NCI-H187 (cell line): Measurements from ENCODE around the gene TXNRD2.

Experiments used
- DNase-seq, 2 experiments: peaks; one replicate each; lab custom pipeline; 2025; lab: John Stamatoyannopoulos, UW

TXNRD2 gene

DNA sequence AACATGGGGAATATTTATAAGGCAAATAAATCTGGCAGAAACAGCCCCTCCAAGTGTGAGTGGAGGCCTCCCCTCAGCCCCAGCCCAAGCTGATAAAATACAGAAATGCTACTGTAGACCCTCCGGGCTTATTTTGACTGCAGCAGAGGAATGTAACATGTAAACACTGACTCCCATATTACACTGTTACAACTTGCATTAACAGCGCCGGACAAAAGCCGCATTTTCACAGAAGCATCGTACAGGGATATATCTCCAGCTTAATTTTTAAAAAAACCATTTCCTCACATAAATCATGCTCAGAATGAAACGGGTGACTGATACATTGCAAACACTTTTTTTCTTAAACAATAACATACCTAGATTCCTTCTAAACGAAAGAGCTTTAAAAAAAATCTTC, 36.7 kb downstream of the TXNRD2 start:
- DNase-seq: no peak

DNA sequence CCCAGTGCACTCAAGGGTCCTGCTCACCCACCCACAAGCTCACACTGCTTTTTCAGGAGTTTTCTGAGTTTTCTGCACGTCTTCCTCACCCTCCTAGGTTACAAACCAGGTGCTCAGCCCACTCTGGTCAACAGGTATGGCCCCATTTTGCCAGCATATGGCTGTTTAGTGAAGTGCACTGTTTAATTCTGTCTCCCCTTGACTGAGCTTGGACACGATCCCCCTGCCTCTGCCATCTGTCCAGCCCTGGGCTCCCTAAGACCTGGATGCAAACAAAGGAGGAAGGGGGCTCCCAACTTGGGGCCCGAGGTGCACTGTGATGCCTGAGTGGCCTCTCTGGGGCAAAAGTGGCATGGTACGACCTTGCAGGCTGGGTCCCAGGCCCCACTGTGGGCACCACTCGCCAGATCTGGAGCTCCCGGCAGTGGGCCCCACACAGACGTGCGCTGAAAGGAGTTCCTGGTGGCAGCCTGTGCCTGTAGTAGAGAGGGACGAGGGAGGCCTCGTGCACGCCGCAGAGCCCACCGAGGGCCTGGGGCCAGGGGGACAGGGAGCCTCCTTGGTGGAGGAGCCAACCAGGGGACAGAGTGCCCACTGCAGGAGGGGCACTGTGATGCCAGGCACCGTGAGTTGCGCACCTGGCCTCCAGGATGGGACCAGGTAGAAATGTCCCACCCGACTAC, 37.3 kb downstream of the TXNRD2 start:
- DNase-seq: no peak

DNA sequence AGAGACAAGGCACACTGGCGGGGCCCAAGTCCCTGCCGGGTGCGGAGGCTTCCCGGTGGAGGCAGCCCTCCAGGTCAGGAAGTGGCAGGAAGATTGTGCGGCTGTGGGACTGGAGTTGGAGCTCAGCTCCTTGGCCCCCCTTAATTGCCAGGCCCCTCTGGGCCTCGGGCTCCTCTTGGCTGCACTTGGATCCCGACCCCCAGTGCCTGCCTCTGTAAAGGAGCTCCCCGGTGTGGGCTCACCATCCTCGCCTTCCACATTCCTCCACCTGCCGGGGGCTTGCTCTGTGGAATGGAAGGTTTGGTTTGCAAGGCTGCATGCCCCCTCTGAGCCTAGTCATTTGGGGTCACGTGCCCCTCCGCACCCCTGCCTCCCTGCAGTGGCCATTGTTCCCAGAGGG, 38.1 kb downstream of the TXNRD2 start:
- no peak for DNase-seq

DNA sequence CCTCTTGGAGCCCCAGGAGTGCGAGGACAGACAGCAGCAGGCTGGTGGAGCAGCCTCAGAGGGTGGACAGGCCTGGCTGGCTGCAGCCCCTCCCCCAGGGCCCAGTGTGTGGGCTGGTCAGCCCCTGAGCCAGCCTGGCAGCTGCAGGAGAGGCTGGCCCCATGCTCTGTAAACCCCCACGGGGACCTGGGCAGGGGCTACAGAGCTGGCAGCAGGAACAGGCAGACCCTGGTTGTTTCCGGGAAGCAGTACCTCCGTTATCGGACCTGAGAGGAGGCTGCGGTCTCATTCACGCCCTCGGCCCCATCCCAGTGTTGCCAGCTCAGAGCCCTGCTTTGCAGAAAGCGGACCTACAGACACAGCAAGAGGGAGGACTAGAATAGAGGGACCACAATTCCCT, 38.6 kb downstream of the TXNRD2 start:
- DNase-seq: no peak

DNA sequence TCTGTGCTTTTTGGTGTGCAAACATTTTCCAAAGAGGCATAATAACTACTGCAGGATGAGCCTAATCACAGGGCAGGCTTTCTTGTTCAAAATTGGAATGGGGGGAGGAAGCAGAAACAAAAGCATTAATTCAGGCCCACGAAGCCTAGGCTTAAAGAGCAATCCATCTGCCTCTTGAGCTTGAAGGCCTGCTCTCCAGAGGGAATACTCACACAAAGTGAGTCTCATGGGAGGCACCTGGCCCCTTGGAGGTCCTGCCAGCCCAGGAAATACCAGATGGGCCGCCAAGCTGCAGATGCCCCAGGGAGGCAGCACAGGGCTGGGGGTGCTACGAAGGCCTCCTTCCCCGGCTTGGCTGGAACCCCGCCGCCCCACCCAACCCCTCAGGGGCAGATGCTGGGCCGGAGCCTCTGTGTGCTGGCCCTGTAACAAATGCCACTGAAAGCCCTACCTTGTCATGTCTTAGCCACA, 39.3 kb downstream of the TXNRD2 start:
- DNase-seq: peak in 1 of 2 experiments; percentile 10

DNA sequence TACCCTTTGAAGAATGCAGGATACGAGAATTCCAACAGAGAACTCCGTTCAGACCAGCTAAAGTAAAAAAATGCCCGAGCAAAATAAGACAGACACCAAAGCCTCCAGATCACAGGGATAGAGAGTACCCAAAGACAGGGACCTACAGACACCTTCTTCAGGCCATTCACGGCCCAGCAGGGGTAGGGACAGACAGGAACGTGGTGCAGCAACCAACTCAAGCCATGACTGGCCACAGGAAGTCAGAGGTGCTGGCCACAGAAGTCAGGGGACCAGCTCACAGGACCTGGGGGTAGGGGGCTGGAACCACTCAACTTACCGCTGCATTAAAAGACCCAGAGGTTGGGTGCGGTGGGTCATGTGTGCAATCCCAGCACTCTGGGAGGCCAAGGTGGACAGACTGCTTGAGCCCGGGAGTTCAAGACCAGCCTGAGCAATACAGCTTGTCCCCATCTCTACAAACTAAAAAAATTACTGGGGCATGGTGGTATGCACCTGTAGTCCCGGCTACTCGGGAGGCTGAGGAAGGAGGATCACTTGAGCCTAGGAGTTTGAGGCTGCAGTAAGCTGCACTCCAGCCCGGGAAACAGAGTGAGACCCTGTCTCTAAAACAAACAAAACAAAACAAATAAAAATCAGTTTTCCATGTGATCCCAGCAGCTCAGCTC, 39.9 kb downstream of the TXNRD2 start:
- no peak for DNase-seq

DNA sequence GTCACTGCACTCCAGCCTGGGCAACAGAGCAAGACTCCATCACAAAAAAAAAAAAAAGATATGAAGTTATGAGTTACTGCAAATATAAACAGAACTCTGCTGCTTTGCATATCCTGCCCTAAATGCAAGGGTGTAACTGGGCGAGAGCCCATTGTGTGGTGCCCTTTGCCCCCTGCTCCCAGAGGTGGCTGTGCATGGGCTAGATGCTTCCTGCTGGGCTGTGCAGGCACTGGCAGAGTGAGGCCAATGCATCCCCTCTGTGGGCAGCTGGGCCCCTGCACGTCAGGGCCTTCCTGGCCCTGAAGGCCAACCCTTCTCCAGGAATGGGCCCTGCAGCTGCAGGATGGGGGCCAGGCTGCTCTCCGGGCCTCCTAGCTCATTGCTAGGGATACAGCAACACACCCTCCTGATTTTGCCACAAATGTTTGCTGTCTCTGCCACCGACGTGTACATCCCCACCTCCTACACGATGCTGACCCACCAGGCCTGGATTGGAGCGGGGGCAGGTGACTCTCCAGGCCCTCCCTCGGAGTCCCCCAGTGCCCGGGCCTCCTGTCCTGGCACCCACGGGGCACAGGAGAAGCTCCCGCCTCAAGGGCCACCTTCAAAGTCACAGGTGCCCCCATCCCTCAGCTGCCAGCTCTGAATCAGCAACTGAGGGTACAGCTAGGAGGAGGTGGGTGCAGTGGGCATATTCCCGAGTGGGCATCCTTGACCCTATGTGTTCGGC, 40.7 kb downstream of the TXNRD2 start:
- no peak for DNase-seq

DNA sequence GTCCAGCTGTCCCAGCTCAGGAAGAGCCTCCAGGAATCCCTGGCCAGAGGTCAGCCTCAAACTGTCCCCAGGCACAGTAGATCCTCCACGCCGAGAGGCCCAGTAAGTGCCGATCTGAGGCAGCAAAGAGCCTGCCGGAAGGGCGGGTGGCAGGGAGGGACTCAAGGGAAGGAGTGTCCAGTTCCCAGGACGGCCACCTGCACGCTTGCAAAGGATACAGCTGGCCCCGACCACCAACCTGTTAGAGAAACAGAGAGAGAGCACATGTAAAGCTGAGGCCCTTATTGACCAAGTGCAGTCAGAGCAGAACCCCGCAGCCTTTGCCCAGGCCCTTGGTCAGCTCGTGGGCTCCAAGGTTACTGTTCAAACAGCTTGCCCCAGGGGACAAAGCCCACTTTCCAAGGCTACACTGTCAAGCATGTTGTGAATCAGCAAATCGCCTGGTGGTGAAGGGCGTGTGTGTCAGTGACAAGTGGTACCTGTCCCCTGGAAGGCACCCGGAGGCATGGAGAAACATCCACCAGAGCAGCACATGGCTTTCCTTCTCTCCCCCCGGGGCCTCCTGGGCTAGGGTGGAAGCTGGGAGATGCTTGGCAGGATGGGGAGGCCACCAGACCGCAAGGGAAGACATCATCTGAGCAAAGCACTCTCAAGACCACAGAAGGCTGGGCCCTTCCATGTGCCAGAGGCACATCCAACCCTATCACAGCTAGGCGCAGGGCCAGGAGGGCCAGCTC, 42.6 kb downstream of the TXNRD2 start:
- DNase-seq: no peak

DNA sequence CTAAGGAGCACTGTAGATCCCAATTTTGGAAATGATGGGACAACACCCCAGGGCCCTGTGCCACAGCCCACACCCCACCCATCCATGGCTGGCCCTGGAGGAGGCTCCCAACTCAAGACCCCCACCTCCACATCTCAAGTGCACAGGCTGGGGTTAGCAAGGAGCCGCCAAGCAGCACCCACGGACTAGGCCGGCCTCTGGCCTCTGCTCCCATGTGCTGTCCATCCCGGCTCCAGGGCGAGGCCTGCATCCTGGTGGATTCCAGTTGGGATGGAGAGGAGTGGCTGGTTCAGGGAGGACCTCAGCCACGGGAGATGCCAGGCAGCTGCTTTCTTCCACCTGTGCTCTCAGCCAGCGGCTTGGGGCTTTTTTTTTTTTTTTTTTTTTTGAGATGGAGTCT, 43.5 kb downstream of the TXNRD2 start:
- no peak for DNase-seq

DNA sequence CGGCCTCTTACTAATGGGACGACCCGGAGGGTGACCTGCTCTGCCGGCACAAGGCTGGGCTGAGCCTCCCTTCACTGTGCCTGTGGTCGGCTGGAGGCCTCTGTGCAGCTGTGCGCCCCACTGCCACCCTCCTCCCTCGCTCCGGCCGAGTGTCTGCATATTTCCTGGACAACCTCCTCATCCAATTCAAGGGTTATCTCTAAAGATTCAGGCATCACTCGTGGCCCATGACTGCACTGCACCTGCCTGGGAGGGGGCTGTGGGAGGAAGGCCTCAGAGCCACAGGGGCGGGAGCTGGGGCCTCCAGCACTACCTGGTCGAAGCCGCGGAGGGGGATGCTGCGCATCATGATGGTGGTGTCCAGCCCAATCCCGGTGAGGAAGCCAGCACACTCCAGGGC, 43.9 kb downstream of the TXNRD2 start:
- DNase-seq: no peak

DNA sequence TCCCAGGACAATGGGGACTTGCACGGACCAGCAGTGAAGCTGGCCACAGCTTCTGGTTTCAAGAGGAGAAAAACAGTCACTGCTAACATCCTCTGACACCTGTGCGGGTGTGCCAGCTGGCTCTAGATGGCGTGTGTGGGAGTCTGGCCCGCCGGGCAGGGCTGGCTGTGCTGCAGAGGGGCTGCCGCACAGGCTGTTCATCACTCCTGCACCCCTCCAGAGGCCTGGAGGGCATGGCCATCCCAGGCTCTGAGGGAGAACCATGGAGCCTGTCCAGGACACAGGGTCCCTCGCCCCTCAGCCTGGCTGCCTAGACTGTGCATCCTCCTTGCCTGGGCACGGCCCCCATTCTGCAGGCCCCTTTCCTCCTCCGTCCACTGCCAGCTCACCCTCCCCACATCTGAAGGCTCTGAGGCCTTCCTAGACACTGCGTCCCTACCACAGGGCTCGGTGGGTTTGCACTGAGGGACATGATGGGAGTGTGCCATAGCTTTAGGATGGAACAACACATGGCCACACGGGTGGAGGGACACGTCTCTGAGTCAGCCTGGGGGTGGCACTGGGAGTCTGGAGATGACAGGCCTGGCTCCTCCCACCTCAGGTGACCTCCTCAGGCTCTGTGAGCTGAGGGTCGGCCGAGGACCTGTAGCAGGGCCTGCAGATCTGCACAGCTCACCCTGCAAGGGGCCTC, 44.8 kb downstream of the TXNRD2 start:
- DNase-seq: no peak

DNA sequence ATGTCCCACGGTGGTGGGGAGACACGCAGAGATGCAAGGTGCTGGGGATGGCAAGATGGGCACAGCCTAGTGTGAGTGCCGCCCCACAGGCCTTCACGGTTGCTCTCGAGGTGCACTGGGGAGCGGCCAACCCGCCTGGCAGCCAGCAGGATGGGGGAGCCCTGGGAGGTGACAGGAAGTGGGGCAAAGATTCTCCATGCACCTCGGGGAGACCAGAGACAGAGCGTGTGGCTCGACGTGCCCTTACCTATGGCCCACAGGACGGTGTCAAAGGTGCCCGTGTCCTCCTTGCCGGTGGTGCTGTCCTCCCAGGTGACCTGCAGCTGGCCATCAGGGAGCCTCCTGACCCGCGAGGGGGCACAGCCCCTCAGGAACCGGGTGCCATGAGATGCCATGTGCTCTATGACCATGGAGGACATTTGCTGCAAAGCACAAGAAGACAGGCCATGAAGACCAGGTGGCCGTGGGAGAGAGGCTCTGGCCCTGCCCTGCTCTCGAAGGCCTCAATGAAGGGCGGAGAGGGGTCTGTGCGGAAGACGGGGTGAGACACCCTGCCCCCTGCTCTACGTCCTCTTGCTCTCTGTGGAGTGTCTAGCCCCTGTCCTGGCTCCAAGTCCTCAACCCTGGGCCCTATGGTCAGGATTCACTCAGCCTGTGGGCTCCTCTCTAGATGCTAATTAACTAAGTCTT, 46.3 kb downstream of the TXNRD2 start:
- DNase-seq: no peak

DNA sequence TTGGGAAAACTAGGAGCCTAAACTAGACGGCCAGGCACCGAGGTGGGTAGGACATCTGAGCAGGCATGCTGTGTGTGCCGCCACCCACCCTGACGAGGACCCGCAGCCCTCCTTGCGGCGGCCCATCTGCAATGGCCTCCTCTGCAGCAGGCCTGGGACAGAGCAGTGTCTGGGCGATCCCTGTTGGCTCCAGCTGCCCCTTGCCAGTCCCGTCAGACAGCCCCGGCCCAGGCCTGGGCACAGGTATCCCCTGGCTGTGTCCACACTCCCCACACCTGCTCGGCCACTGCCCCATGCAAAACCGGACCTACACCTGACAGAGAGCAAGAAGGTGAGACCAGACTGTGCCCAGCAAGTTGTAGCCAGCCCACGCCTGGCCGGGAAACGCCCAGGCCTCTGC, 48.3 kb downstream of the TXNRD2 start:
- DNase-seq: no peak

DNA sequence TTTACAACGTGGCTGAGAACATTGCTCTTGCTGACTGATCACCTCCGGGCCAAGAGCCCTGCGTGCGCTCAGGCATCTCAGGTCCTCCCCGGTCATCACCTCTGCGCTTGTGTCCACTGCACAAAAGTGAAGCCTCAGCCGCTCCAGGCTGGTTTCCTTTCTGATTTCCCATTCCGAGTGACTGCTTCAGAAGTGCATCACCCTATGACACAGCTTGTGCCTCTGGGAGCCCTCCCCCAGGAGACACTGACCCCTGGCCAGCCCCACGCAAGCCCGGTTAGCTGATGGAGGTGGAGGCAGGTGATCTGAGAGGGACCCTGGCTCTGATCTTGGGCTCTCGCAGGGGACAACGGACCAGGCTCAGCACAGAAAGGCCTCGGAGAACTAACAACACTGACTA, 48.7 kb downstream of the TXNRD2 start:
- DNase-seq: no peak

DNA sequence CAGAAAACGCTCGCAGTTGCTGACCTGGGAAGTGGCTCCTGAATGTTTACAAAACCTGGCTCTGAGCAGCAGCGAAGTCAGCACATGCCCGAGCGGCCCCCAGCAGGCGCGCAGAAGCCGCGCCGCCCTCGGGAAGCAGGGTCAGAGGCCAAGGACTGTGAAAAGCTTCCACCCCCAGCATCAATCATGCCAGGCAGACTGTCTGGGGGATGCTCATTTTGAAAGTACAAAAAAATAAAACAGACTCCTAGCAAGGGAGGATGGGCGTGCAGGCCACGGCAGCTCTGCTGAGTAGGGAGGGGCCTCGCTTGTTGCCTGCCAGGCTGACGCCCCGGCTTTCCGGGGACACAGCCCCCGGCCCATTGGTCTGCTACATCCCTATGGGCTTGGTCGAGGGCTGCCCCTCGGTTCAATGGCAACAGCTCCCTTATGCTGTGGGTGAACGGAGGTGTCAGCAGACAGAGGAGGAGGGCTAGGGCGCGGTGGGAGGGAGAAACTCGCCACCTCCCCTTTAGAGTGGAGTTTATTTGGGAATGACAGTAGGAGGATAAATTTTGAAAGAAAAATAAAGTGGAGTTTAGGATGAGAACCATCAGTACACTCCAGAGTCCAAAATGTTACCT, 49.2 kb downstream of the TXNRD2 start:
- DNase-seq: no peak

DNA sequence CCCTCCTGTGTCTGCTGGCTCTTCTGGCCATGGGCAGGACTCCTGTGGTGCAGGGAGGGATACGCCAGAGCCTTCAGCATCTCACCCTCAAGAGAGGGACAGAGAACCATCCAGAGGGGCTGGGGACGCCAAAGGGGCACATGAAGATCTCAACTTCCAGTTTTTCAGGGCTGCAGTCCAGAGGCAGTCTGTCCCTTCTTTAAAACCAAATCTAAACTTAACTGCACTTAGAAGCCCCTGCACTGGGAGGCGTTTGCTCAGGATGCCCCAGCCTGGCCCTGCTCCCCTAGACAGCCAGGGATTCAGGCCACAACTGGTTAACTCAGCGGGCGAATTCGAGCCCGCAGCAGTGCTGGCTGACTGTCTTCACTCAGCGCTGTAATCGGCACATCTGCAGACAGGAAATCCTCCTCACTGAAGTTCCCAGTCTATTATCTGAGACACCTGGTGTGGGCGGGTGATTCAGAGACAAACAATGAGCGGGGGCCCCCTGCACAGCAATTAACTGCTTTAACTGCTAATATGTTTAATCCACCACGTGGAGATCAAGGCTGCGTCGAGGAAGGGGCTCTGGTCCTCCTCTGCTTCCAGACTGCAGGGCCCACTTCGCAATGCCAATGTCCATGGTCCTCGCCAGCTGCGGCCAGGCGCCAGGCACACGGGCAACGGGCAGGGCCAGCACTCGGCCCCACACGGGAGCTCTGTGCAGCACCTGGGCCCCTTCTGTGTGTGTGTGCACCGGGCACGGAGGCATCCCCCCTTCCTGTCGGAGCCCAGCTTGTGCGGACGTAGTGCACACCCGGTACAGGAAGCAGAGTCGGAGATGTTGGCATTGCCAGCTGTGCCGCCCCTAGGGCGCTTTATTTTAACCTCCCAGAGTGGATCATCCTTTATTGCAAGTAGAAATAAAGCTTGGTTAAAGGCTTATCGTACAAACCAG, 50.0 kb downstream of the TXNRD2 start:
- DNase-seq: peak in 1 of 2 experiments; percentile 8

DNA sequence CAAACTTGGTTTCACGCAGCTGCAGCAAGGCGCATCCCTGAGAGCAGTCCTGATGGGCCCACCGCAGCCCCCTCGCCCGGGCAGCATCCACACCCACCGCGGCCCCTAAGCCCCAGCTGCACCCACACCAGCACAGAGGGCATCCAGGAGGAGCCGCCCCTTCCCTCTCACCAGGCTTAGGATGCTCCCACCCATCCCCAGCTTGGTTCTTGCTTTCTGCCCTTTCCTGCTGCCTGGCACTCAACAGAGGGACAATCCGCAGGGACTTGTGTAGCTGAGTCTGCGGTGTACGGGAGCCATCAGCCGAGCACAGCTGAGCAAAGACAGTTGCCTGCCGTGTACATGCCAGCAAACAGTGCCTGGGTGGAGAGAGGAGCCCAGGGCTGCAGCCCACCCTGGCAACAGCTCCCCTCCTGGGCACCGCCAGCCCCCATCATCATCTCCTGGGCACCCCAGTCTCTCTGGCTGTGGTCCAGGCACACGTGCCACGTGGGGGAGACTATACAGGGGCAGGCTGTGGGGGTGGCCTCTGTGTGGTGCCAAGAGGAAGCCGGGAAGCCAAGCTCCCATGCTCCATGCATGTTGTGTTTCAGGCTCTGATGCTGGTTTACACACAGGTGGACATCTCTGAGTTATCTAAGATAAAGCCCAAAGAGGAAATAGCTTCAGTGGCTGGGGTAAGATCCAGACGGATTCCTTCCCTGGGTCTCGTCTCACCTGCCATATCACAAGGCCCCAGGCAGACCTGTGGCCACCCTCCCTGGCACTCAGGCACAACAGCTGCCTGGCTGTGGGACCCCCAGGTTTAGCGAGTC, 50.9 kb downstream of the TXNRD2 start:
- no peak for DNase-seq

DNA sequence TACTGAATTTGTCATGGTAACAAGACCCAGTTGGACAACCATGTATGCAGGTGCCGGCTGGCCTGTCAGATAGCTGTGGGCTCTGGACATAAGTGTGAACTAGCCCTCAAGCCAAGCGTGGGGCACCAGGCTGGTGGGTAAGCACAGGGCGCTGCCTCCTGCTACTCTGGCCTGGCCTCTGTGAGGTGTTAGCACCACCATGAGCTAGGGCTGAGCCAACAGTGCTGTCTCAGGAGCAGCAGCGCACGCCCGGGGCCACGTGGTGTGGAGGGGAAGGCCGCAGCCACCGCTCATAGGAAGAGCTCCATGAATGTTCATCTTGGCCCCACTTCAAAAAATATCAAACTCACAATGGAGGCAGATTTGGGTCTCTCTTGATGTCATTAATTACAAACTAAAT, 51.7 kb downstream of the TXNRD2 start:
- DNase-seq: no peak
